NCI-H526 (cell line): ENCODE measurements around the gene LURAP1L.

Experiments
- DNase-seq, 2 experiments: peaks; one replicate each; lab custom pipeline; 2025; lab: John Stamatoyannopoulos, UW

LURAP1L gene, protein sequence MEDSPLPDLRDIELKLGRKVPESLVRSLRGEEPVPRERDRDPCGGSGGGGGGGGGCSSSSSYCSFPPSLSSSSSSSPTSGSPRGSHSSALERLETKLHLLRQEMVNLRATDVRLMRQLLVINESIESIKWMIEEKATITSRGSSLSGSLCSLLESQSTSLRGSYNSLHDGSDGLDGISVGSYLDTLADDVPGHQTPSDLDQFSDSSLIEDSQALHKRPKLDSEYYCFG

DNA sequence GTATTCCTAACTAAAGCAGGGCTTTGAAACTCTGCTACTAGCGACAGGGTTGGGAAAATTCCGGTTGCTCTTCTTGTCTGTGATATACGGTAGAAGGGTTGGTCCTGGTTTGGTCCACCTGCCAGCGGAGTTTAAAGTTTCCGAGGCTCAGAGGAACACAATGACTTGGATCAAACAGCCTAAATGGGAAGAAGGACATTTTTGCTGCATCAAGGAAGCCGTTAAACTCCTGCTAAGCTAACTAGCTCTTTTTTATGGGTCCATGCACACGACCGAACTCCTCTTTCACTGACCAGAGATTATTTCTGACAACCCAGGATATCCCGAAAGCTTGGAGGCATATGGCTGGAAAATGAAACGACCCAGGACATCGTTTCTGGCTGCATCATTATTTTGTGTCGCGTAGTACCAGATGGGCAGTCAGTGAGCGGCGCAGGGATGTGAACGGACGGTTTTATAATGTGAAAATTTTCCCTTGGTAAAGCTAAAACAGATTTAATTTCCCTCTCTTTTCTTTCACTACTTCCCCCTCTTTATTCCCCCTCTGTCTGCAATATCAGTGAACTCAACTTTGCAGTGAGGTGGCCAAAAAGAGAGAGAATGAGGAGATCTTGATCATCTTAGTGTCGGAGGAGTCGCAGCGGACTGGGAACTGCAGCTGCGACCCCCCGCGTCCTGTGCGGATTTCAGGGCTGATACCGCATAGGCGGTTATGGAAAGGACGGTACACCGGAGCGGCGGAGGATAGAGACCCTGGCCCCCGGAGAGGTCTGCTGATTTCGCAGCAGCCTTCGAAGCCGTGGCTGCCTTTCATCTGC lies at the start of gene LURAP1L:
LURAP1L (plus strand) TSS at position 160 of the 818 bp plus-strand sequence. CDS start 696 bp downstream, outside the sequence.
- peak; percentile 45 to 78 for DNase-seq

DNA sequence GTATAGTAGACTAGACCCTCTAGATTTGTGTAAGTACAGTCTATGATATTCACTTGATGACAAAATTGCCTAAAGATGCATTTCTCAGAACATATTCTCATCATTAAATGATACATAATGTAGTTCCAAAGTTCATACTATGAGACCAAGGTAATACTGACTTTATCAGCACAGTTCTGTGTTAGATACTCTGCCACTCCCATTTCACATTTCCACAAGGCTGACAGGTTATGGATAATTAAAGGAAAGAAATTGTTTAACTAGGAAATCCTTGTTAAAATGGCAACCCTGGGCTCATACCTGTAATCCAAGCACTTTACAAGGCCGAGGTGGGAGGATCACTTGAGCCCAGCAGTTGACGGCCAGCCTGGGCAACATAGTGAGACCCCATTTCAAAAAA lies 48.0 kb upstream of the LURAP1L start:
- no peak for DNase-seq

DNA sequence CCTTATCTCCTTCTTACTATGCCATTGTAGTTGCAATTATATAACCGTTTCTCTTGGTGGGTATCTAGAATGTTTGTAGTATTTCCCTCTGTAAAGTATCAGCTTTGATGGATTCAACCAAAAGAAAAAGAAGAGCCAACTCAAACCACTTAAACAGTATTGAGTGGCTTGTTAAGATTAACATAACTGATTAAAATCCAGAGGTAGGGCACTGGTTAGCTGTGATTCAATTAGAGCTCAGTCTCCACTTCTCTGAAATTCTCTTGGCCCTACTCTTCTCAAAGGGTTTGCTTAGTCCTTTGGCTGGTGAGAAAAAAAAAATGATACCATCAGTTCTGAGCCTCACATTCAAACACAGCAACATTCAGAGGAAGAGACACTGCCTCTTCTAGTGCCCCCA lies 44.6 kb upstream of the LURAP1L start:
- DNase-seq = no peak

DNA sequence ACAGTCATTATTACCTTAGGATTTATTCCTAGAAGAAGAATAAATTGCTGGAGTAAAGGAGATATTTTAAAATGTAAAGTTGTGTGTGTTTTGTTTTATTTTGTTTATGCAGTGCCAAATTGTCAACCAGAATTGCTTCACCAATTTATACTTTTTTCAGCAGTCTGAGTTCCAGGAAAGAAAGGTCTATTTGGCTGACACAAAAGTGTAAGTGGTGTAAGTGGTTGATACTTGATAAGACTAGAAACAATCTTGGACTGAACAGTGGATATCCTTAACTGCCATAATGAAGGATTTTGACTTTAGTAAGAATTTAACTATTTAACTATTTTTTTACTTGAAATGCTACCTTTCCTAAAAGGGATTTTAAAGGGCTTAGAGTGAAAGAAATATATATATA lies 43.9 kb upstream of the LURAP1L start:
- no peak for DNase-seq

DNA sequence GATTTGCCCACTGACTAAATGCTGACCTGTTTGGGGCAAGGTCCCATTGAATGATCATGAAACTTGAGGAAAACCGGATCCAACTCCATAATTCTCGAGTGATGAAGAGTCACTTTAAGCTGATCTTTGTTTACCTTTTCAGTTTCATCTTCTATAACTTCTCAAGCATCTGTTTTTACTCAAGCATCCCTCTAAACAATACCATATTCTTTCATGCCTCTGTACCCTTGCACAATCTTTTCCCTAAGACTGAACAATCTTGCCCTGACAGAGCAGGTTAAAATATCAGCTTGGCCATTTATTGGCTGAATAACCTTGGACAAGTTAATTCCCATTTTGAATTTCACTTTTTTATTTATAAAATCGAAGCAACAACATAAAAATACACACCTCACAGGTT lies 41.8 kb upstream of the LURAP1L start:
- no peak for DNase-seq

DNA sequence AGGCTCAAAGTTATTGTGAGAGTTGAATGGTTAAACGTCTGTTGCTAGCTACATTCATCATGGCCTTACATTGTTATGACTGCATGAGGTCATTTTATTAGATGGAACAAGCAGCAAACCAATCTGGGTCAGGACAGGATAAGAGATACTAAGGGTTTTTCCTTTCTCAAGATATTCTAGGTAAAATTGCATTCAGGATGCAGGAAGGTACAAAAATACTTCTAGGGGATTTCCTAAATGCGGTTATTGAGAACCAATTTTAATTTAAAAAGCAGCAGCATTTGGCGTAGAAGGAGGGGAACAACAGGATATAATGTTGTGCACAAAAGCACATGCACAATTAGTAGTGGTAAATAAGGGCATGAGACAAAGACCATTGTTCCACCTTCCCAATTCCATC lies 39.2 kb upstream of the LURAP1L start:
- DNase-seq = no peak

DNA sequence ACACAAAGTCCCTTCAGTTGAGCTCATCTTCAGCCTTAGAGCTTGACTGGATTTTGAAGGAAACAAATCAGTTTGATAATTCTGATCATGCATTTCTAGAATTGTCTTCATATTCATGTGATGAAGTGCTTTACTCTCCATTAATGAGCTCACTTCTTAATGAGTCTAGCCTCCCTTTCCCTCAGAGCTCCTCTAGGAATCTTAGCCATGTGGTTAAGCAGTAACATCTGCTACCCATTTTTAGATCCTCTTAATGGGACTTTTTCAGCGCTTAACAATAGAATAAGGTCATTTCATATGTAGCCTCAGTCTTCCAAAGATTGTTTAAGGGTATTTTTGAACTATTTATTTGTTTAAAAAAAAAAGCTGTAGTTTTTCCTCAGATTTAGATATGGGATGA lies 36.9 kb upstream of the LURAP1L start:
- no peak for DNase-seq

DNA sequence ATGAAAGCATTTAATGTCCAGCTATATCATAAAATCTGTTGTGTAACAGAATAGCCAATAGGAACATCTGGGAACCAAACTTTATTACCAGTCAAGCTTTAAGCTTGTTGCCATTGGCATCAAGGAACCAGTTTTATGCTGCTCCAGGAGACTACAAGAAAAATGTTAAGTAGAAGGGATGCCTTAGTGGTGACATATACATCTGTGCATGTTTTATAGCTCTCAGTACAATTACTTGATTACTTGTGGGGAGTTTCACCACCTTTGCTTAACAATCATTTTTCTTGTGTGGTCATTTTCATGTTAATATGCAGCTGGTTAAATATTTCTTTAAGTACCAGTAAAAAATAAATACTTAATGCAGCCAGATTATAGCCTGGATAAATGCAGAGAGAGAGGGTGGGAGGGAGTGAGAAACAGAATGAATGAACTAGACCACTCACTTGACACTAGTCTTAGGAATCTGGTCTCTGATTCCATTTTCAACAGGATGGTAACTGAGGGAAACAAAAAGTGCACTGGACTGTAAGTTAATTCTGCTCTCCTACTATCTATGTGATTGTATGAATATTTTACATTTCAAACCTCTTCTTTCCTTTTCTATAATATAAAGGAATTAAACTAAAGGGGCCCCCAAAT lies 35.7 kb upstream of the LURAP1L start:
- DNase-seq = no peak

DNA sequence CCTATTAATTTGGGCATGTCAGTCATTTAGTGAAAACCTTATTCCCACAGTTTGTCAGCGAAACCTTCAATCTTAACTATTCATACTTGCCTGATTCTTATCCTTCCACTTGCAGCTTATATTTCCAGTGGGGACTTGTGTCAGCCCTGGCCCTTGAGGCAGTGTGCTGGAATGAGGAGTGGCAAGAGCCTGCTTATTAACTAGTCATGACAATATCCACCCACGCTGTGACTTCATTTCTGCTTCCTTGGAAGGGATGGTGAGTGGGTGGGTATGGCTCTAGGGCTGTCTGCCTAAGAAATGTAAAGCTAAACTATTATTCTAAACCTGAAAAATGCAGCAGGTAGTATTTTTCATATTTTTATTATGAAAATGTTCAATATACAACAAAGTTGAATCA lies 34.0 kb upstream of the LURAP1L start:
- no peak for DNase-seq

DNA sequence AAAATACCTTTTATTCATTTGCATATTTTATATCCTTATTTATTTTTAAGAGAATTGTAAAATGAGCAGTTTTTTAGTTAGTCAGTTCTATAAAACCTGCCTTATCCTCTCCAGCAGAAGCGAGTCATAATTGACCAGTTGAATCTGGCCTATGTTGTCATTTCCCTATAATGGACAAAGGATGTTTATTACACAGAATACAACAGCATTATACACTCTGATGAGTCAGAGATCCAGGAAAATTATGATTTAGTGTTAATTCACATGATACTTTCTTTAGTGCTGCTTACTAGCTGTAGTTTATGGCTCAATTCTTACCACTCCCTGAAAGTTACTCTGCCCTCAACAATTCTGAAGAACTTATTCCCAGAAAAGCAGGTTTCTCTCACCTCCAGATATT lies 26.8 kb upstream of the LURAP1L start:
- DNase-seq = no peak

DNA sequence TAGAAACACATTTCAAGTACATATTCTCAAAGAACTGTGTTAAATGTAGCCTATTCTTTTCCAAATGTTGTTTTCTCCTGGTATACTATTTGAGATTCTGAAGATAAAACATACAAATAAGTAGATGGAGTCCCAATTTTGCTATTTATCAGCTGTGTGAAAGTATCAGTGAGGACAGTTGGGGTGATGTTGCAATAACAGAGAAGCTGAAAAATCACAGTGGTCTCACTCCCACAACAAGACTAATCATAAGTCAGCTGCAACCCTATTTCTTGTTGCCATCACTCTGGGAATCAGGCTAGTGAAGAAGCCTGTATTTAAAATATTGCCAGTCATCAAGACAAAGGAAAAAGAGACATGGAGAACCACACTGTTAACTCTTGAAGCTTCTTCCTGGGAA lies 25.9 kb upstream of the LURAP1L start:
- no peak for DNase-seq

DNA sequence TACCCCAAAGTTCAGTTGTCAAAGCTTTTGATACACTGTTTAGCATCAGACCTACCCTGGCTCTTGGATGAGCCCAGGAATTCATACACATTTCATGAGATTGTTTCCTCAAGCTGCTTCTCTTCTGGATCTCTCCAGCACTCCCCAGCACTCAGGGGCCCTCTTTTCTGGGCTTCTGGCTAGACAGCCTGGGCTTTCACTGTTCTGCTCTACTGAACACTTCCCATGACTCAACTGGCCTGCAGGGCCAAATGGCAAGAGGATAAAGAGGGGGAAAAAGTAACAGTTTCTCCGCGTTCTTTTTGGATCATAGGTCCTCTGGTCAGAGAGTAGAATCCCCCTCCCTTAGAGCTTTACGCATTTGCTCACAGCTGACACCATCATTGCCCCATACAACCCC lies 20.9 kb upstream of the LURAP1L start:
- no peak for DNase-seq

DNA sequence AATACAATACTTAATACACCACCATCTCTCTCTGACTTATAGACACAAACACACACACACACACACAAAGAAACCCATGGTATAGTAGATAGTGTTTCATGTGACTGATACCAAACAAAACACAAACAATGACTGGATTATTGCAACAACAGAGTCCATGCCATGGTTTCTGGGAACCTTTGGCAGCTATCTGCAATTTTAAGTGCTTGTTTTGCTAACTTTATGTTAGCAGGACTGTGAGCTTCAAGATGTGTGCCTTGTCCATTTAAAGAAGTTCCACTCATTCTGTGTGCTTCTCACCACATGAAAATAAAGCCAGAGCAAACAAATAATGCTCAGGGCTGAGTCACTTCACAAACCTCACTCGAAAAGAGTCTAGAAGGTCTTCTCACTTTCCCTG lies 15.1 kb upstream of the LURAP1L start:
- DNase-seq = no peak

DNA sequence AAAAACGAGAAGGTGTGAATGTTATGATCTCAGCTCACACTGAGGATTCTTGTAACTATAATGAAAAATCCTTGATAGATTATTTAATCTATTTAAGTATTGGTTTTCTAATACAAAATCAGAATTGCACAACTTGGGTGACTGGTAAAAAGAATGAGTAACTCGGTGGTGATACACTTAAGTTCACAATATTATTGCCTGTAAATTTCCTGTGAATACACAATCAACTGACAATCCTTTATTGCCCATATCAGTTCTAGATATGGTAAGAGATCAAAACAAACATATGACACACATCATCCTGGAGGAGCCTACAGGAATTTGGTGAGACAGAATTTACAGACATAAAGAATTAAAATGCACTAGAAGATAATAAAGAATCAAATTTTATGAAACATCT lies 14.1 kb upstream of the LURAP1L start:
- no peak for DNase-seq

DNA sequence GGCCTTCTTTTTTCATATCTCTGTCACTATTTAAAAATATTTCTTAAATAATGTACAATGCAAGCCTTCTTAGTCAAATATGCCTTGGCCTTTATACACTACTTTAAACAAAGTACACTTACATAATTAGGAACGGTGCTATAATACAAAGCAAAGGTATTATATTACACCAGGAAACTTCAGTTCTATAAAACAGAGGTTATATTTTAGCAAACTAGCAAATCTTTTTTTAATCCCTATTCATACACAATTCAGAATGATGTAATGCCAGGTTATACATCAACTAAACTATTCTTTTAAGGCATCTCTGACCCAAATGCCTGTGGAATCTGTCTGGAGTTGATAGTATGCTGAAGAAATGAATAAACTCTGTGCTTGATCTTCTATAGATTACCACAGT lies 10.7 kb upstream of the LURAP1L start:
- DNase-seq = no peak

DNA sequence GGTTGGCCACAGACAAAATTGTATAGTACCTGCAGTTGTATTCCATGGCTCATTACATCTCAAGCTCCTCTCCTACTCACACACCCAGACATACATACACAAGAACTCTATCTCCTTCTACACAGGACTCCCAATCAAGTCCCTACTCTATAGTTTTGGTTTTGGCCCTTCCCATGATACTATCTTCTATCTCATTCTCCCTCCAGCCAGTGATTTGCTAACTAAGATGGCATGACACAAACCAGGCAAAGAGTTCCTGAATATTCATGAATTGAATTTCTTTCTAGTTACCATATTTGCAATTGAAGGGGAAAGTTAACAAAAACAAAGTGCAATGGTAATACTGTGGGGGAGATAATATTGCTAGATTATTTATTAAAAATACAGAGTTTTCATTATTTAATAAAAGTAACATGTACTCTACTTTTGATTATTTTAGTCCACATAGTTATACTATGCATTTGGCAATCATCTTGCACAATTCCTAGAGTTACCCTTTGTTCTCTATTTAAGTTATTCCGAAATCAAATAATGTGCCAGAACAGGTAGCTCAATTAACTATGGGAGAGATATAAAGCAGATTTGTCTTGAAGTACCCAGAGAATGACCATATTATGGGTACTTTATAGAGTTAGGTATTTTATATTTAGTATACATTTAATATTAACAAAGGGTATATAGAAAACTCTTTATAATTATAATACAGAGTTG lies 9.6 kb upstream of the LURAP1L start:
- DNase-seq = no peak

DNA sequence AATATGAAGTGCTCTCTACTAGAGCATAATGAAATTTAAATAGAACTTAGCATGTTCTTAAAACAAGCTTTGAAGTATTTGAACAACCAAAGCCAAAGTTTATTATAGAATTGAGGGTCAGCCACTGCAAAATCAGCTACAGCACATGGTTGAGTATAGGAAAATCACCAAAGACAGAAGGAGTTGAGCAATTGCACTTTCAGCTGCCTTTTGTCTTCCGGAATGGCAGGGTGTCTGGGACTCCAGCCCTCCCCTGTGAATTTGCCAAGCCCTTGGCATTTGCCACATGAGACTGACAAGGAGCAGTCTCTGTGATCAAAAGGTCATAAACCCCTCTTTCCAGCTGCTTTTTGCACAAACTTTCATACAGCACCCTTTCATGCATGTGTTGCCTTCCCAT lies 8.5 kb upstream of the LURAP1L start:
- no peak for DNase-seq

DNA sequence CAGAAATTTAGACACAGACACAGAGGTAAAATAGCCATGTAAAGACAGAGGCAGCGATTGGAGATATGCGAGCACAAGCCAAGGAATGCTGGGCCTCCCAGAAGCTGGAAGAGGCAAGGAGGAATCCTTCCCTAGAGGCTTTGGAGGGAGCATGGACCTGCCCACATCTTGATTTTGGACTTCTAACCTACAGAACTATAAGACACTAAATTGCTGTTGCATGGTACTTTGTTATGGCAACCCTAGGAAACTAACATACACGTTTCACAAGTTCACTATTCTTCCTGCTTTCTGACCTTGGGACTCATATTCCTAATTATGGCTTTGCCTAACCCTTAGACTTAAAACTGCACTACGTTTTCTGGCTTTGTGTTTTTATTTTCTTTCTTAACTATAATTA lies 4.6 kb upstream of the LURAP1L start:
- DNase-seq = no peak

DNA sequence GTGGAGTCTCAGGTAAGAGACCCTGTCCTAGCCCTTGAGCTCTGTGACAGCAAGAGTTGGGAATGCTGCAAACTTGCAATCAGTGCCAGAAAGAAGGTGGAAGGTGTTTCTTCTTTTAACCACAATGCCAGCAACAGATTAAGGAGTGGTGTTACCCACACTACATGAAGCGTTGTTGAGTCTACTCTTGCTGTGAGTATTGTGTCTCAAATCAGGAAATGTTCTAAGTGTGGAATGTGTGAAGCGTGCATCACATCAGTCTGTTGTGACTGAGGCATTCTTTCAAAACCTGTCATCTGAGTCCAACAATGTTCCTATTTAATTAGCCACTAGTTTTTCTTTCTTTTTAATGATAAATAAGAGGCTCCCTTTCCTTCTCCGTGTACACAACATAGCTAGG lies 2.9 kb upstream of the LURAP1L start:
- DNase-seq = no peak

DNA sequence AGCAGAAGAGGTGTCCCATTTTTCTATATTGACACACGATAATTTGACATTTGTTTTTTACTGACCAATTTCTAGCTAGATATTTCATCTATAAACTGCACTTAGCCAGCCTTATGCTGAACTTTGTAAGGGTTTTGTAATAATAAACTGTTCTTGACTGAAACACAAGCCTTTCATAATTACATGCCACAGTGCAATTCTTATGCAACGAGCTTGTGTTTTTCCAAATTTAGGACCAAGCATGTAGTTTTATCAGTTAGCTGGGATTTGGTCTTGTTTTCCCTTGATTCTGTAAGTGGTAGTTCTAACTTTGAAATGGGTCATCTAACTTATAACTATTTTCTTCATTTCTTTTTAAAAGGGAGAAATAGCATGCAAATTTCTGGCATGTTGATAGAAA lies 1.3 kb upstream of the LURAP1L start:
- no peak for DNase-seq

DNA sequence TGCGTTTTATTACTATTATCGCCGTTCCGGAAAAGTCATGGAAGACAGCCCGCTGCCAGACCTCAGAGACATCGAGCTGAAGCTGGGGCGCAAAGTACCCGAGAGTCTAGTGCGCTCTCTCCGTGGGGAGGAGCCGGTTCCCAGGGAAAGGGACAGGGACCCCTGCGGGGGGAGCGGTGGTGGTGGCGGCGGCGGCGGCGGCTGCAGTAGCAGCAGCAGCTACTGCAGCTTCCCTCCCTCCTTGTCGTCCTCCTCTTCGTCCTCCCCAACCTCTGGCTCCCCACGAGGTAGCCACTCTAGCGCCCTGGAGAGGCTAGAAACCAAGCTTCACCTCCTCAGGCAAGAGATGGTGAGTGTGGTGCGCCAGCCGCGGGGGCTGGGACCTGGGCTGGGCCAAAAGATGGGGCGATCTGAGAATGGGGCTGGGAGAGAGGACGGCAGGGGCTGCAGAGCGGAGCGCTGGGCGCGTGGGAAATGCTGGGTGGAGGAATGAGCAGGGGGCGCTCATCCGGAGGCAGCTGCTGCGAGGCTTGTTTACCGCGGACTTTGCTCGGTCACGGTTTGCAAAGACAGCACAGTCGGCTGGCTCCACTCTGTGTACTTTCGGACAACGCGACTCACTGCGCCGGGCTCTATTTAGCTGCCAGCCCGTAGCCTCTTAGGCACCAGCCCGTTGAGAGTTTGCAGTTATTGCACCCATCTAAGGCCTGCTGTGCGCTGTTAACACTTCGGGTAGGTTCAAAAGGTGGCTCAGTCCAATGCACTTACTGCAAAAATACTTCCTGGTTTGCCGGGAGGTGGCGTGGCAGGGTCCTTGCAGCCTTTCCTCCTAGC lies 1.1 kb downstream of the LURAP1L start:
- DNase-seq = peak; percentile 85 to 95
